ENCODE measurements around the gene CACNA1H. TPM values are rescaled to one million over a fixed set of nuclear protein-coding genes. Genes with fewer than 3 reads are reported as not detected.

Gene CACNA1H
- total and polyA plus RNA-seq, 2 of the 8 experiments (the other 6 are each of a cell fraction or from before 2014, with no cell fraction given) = 14.0 to 28.7 TPM

GRCh38 chr16:1113489-1113888 lies 39.4 kb upstream of the CACNA1H start:
- ChIA-PET CTCF (ENCODE audit: partially characterized antibody) (interaction anchor here (1.8 kb wide), 1 partner anchor 10 kb away, joined by 6 read pairs; no protein-coding TSS in a partner anchor), POLR2A (ENCODE audit: partially characterized antibody) (no interaction called here)
- Histone ChIP-seq H4K5ac (ENCODE audit: insufficient read length, low read depth, low read length) (no peak overlapping the region), H3K4me1 (replicated peaks in 1 of 4; ENCODE audit: control insufficient read depth in 3 of 4, insufficient read depth in 4 of 4, low read length in 3 of 4) (peaks cover 0 to 3% (median 0%) of the 10 kb centered on the region in 4 experiments; a peak in 2 of 7 replicates), H2AK5ac (ENCODE audit: low read depth, low read length) (no peak overlapping the region), H3K27ac (ENCODE audit: low read depth, low read length) (no peak overlapping the region), H4K91ac (replicated peaks; ENCODE audit: insufficient read length, low read length) (no peak overlapping the region), H3K36me3 (ENCODE audit: control insufficient read depth in 2 of 4, insufficient read depth in 4 of 4, low read length in 3 of 4) (no peaks in the 10 kb centered on the region), H4K8ac (ENCODE audit: extremely low read depth, insufficient read depth, low read length) (no peak overlapping the region), H3K79me2 (ENCODE audit: control insufficient read depth in 1 of 2, insufficient read depth in 2 of 2, low read length in 2 of 2) (no peaks in the 10 kb centered on the region), H3K4ac (replicated peaks; ENCODE audit: insufficient read length, low read depth, low read length) (no peak overlapping the region), H3K79me1 (ENCODE audit: low read depth, low read length) (no peaks in the 10 kb centered on the region), H3K23me2 (ENCODE audit: low read depth, low read length) (no peaks in the 10 kb centered on the region; the same call in 1 of the 2 replicates), H3K4me3 (ENCODE audit: extremely low read depth in 1 of 4, insufficient read depth in 2 of 4, low read depth in 3 of 4, low read length in 4 of 4) (no peak overlapping the region), H3K56ac (replicated peaks; ENCODE audit: insufficient read length, low read depth, low read length) (no peak overlapping the region), H4K20me1 (replicated peaks in 1 of 2; ENCODE audit: control insufficient read depth in 1 of 2, insufficient read depth in 2 of 2, low read length in 2 of 2) (peaks cover 0 to 4% of the 10 kb centered on the region in 2 experiments), H2BK5ac (ENCODE audit: low read depth, low read length) (no peak overlapping the region), H3K18ac (ENCODE audit: extremely low read depth, low read length) (no peak overlapping the region), H3K9ac (replicated peaks in 1 of 4; ENCODE audit: extremely low read depth in 1 of 4, low read depth in 3 of 4, low read length in 3 of 4) (no peak overlapping the region), H3K14ac (ENCODE audit: insufficient read length) (no peak overlapping the region), H3K27me3 (replicated peaks in 1 of 4; ENCODE audit: control insufficient read depth in 3 of 4, extremely low read depth in 1 of 4, insufficient read depth in 3 of 4, low read length in 3 of 4) (peaks cover 0 to 7% (median 5%) of the 10 kb centered on the region in 4 experiments; a peak in 5 of 7 replicates), H2BK12ac (ENCODE audit: low read depth, low read length) (no peak overlapping the region), H2BK20ac (ENCODE audit: low read length) (no peak overlapping the region), H3K4me2 (ENCODE audit: insufficient read depth in 1 of 2, low read depth in 2 of 2, low read length in 2 of 2) (no peak overlapping the region), H2BK15ac (ENCODE audit: low read length) (no peak overlapping the region), H2BK120ac (replicated peaks; ENCODE audit: low read depth, low read length) (no peak overlapping the region), H2AFZ (ENCODE audit: low read length) (no peak overlapping the region), H3K9me3 (ENCODE audit: insufficient read depth in 2 of 2, low read depth in 1 of 2, low read length in 1 of 2) (no peaks in the 10 kb centered on the region), H3K23ac (ENCODE audit: insufficient read length) (no peak overlapping the region)
- DNase-seq (ENCODE audit: low read depth in 1 of 2, low spot score in 2 of 2) (no peak), FAIRE-seq (no peak)
- TF ChIP-seq GABPA (IDR thresholded peaks at IDR 0.05; ENCODE audit: borderline replicate concordance, insufficient read depth, low read length) (no peak), FOSL1 (IDR thresholded peaks at IDR 0.05; ENCODE audit: insufficient read depth, low read depth, low read length) (no peak), MAFK (IDR thresholded peaks at IDR 0.05; ENCODE audit: low read depth, low read length) (no peak), JUND (IDR thresholded peaks at IDR 0.05; ENCODE audit: low read length) (no peak)
- WGBS, 2 experiments (ENCODE audit: extremely low coverage in 1 of 2, insufficient coverage in 1 of 2, insufficient read length in 1 of 2, insufficient replicate concordance in 2 of 2, low coverage in 1 of 2, low lambda C conversion rate in 2 of 2, missing lambda C conversion rate in 1 of 2) = 91% methylated on average over 8 of the region's 16 CpGs; no CpG with 5 or more reads in 1 of the 2 experiments
